SU-DHL-6 (cell line): Measurements from ENCODE around the gene WT1.

Source experiments
- H2AFZ ChIP-seq: fragments of 200-600 bp; sonication (generic); 2 replicates; pipeline ENCODE4 v1.6.1; 2014; ENCODE audit warnings: low read depth, mild to moderate bottlenecking, moderate library complexity, mixed read lengths, antibody characterized with exemption, low read length; ENCODE audit not compliant: severe bottlenecking
- H3F3A ChIP-seq: fragments of 200-600 bp; shearing (Covaris generic); 2 replicates; pipeline ENCODE4 v1.6.0; 2016; ENCODE audit warnings: antibody characterized with exemption, mild to moderate bottlenecking; ENCODE audit not compliant: insufficient read depth
- H3K27ac ChIP-seq: fragments of 200-600 bp; sonication (generic); 2 replicates; pipeline ENCODE4 v1.5.1; 2016; ENCODE audit warnings: low read depth, mild to moderate bottlenecking, low read length, moderate library complexity, mixed read lengths
- H3K27me3 ChIP-seq: fragments of 200-600 bp; sonication (generic), shearing (Covaris generic); 2 replicates; pipeline ENCODE4 v1.6.0; 2014; ENCODE audit warnings: mild to moderate bottlenecking, low read length
- H3K36me3 ChIP-seq: fragments of 200-600 bp; sonication (generic); 2 replicates; pipeline ENCODE4 v1.6.1; 2014; ENCODE audit warnings: mild to moderate bottlenecking, low read length, mixed read lengths
- H3K4me2 ChIP-seq: fragments of 300-600, 200-600 bp; shearing (Covaris generic), sonication (generic); 2 replicates; pipeline ENCODE4 v1.6.0; 2014; ENCODE audit warnings: low read length, low read depth, mild to moderate bottlenecking; ENCODE audit not compliant: poor library complexity, severe bottlenecking
- H3K4me3 ChIP-seq: fragments of 200-600 bp; sonication (generic); 2 replicates; pipeline ENCODE4 v1.5.1; 2014; ENCODE audit warnings: antibody characterized with exemption, low read length, mild to moderate bottlenecking, mixed read lengths; ENCODE audit not compliant: insufficient read depth, poor library complexity, severe bottlenecking
- H3K79me2 ChIP-seq: fragments of 200-600 bp; sonication (generic); 2 replicates; pipeline ENCODE4 v1.6.1; 2014; ENCODE audit warnings: mild to moderate bottlenecking, low read length, moderate library complexity; ENCODE audit not compliant: insufficient read depth
- H3K9ac ChIP-seq: fragments of 200-600 bp; sonication (generic); 2 replicates; pipeline ENCODE4 v1.7.0; 2014; ENCODE audit warnings: mild to moderate bottlenecking, low read length
- H3K9me2 ChIP-seq: fragments of 200-600 bp; sonication (generic); replicated peaks from 2 replicates; pipeline ENCODE4 v1.6.1; 2014; ENCODE audit warnings: low read length; ENCODE audit not compliant: insufficient read depth
- H3K9me3 ChIP-seq: fragments of 200-600 bp; sonication (generic); 2 replicates; pipeline ENCODE4 v1.6.1; 2014; ENCODE audit warnings: low read length, mixed read lengths; ENCODE audit not compliant: insufficient read depth
- H4K20me1 ChIP-seq: fragments of 200-600 bp; sonication (generic); 2 replicates; pipeline ENCODE4 v1.6.1; 2014; ENCODE audit warnings: low read depth, mild to moderate bottlenecking, antibody characterized with exemption, low read length, moderate library complexity, mixed read lengths
- CTCF ChIP-seq: fragments of 200-600 bp; sonication (generic); IDR thresholded peaks from one replicate; pipeline ENCODE4 v1.5.1; 2017; ENCODE audit warnings: antibody characterized with exemption, mild to moderate bottlenecking, low read length, moderate library complexity; ENCODE audit not compliant: insufficient read depth, poor library complexity, severe bottlenecking
- EZH2phosphoT487 ChIP-seq: fragments of 200-600 bp; sonication (generic), shearing (Covaris generic); conservative IDR thresholded peaks from 2 replicates; pipeline ENCODE4 v1.6.1; 2018; ENCODE audit warnings: mild to moderate bottlenecking, antibody characterized with exemption, low read length, moderate library complexity, mixed read lengths

Gene WT1

GRCh38 chr11:32396331-32396730 lies 39.0 kb downstream of the WT1 start:
- H4K20me1 ChIP-seq = no peaks in the 10 kb centered on the region
- H3K27ac ChIP-seq = no peak overlapping the region
- H3K27me3 ChIP-seq = no peaks in the 10 kb centered on the region
- H3K36me3 ChIP-seq = no peaks in the 10 kb centered on the region
- no peak overlapping the region for H3K4me2 ChIP-seq
- no peaks in the 10 kb centered on the region for H3K9me3 ChIP-seq
- no peak overlapping the region for H3K4me3 ChIP-seq
- H3K9me2 ChIP-seq = no peaks in the 10 kb centered on the region
- no peaks in the 10 kb centered on the region for H3K79me2 ChIP-seq
- no peak overlapping the region for H3K9ac ChIP-seq
- H2AFZ ChIP-seq = no peak overlapping the region
- no peak for TF ChIP-seq EZH2phosphoT487
- TF ChIP-seq CTCF = no peak
- no peaks in the 10 kb centered on the region for H3F3A ChIP-seq

GRCh38 chr11:32395127-32395526 lies 40.2 kb downstream of the WT1 start:
- no peaks in the 10 kb centered on the region for H3K9me2 ChIP-seq
- H3K9ac ChIP-seq = no peak overlapping the region
- TF ChIP-seq EZH2phosphoT487 = no peak
- TF ChIP-seq CTCF = no peak
- no peak overlapping the region for H2AFZ ChIP-seq
- H3K27me3 ChIP-seq = no peaks in the 10 kb centered on the region
- H3K79me2 ChIP-seq = no peaks in the 10 kb centered on the region
- H3K36me3 ChIP-seq = no peaks in the 10 kb centered on the region
- H3K4me2 ChIP-seq = no peak overlapping the region
- no peak overlapping the region for H3K27ac ChIP-seq
- H4K20me1 ChIP-seq = no peaks in the 10 kb centered on the region
- H3F3A ChIP-seq = no peaks in the 10 kb centered on the region
- H3K4me3 ChIP-seq = no peak overlapping the region
- H3K9me3 ChIP-seq = no peaks in the 10 kb centered on the region

- Histone ChIP-seq H3K4me3 (no peak overlapping the region), H3K27me3 (no peaks in the 10 kb centered on the region), H2AFZ (no peak overlapping the region), H3K9me2 (no peaks in the 10 kb centered on the region), H3K36me3 (no peaks in the 10 kb centered on the region), H3K79me2 (no peaks in the 10 kb centered on the region), H4K20me1 (no peaks in the 10 kb centered on the region), H3F3A (no peaks in the 10 kb centered on the region), H3K9me3 (no peaks in the 10 kb centered on the region), H3K4me2 (no peak overlapping the region), H3K9ac (no peak overlapping the region), H3K27ac (no peak overlapping the region)
- TF ChIP-seq CTCF = no peak
- no peak for TF ChIP-seq EZH2phosphoT487
These were observed 42.5 kb downstream of the WT1 start for GRCh38 chr11:32392840-32393239.

- Histone ChIP-seq H3K27ac (no peak overlapping the region), H3K36me3 (no peaks in the 10 kb centered on the region), H3K4me3 (no peak overlapping the region), H3K27me3 (no peaks in the 10 kb centered on the region), H3K79me2 (no peaks in the 10 kb centered on the region), H3K9me3 (no peaks in the 10 kb centered on the region), H3K9ac (no peak overlapping the region), H3K4me2 (no peak overlapping the region), H3F3A (no peaks in the 10 kb centered on the region), H3K9me2 (no peaks in the 10 kb centered on the region), H2AFZ (no peak overlapping the region), H4K20me1 (no peaks in the 10 kb centered on the region)
- TF ChIP-seq CTCF (no peak), EZH2phosphoT487 (no peak)
These were observed 43.3 kb downstream of the WT1 start for GRCh38 chr11:32391956-32392553.
